ENCODE results near the gene CLEC10A.
"Not testable (repeated sequence)": the region's sequence is repeated elsewhere in the genome, so short reads cannot be mapped to it uniquely, and the experiment has no call there.

DNA sequence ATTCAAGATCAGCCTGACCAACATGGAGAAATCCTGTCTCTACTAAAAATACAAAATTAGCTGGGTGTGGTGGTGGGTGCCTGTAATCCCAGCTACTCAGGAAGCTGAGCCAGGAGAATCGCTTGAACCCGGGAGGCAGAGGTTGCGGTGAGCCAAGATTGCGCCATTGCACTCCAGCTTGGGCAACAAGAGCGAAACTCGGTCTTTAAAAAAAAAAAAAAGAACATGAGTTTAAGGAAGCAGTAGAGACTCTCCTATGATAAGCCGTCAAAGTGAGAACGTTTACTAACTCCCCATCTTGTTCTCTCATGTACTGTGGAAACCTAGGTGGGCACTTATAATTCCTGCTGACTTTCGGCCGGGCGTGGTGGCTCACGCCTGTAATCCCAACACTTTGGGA, 40.6 kb upstream of the CLEC10A start:
- not testable (repeated sequence) for TF ChIP-seq CTCF (IDR thresholded peaks at IDR 0.05; ENCODE audit: extremely low read depth in 1 of 2, insufficient read depth in 1 of 2, low read depth in 1 of 2, low read length in 2 of 2); EZH2 (IDR thresholded peaks at IDR 0.05; ENCODE audit: borderline replicate concordance, low read depth, low read length, severe bottlenecking)

Data from endothelial cell of umbilical vein (primary cell).